ENCODE measurements around the gene GNB1. TPM values are rescaled to one million over a fixed set of nuclear protein-coding genes. Genes with fewer than 3 reads are reported as not detected.

The GNB1 gene
- total RNA-seq, 1 donor from 2014 or later: 427 TPM

DNA sequence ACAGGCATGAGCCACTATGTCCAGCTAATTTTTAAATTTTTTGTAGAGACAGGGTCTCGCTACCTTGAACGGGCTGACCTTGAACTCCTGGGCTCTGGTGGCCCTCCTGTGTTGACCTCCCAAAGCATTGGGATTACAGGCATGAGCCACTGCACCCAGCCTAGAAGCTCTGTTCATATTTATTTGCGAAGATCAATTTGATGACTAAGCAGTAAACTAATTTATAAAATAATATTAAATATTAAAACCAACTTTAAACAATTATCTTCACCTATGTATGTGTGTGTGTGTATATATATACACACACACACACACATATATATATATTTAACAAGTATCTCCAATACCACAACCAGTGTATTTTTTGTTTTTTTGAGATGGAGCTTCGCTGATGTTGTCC lies 117.0 kb downstream of the GNB1 start:
- Mint-ChIP-seq H3K4me1 (ENCODE audit: unreplicated experiment) (peaks cover 15% of the 10 kb centered on the region), H3K9me3 (ENCODE audit: unreplicated experiment) (no peaks in the 10 kb centered on the region), H3K27ac (ENCODE audit: unreplicated experiment) (no peak overlapping the region), H3K36me3 (ENCODE audit: low read depth, unreplicated experiment) (peaks cover 8% of the 10 kb centered on the region), H3K4me3 (ENCODE audit: unreplicated experiment) (no peak overlapping the region), H3K27me3 (ENCODE audit: unreplicated experiment) (peaks cover 6% of the 10 kb centered on the region)
- DNase-seq (ENCODE audit: low spot score): no peak
- TF ChIP-seq, protein P1, sequence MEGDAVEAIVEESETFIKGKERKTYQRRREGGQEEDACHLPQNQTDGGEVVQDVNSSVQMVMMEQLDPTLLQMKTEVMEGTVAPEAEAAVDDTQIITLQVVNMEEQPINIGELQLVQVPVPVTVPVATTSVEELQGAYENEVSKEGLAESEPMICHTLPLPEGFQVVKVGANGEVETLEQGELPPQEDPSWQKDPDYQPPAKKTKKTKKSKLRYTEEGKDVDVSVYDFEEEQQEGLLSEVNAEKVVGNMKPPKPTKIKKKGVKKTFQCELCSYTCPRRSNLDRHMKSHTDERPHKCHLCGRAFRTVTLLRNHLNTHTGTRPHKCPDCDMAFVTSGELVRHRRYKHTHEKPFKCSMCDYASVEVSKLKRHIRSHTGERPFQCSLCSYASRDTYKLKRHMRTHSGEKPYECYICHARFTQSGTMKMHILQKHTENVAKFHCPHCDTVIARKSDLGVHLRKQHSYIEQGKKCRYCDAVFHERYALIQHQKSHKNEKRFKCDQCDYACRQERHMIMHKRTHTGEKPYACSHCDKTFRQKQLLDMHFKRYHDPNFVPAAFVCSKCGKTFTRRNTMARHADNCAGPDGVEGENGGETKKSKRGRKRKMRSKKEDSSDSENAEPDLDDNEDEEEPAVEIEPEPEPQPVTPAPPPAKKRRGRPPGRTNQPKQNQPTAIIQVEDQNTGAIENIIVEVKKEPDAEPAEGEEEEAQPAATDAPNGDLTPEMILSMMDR (IDR thresholded peaks at IDR 0.05; ENCODE audit: unreplicated experiment): no peak

GRCh38 chr1:1771096-1771495 lies 119.8 kb downstream of the GNB1 start:
- H3K27ac Mint-ChIP-seq (ENCODE audit: unreplicated experiment): no peak overlapping the region

GRCh38 chr1:1770102-1770501 lies 120.8 kb downstream of the GNB1 start:
- peaks cover 13% of the 10 kb centered on the region for H3K36me3 Mint-ChIP-seq (ENCODE audit: low read depth, unreplicated experiment)
- H3K4me1 Mint-ChIP-seq (ENCODE audit: unreplicated experiment): no peaks in the 10 kb centered on the region
- no peaks in the 10 kb centered on the region for H3K9me3 Mint-ChIP-seq (ENCODE audit: unreplicated experiment)
- TF ChIP-seq, protein P1 (IDR thresholded peaks at IDR 0.05; ENCODE audit: unreplicated experiment): no peak
- no peak overlapping the region for H3K27ac Mint-ChIP-seq (ENCODE audit: unreplicated experiment)
- no peaks in the 10 kb centered on the region for H3K27me3 Mint-ChIP-seq (ENCODE audit: unreplicated experiment)
- DNase-seq (ENCODE audit: low spot score): no peak
- H3K4me3 Mint-ChIP-seq (ENCODE audit: unreplicated experiment): no peak overlapping the region

More at GRCh38 chr1:1771096-1771495, 119.8 kb downstream of the GNB1 start:
- peaks cover 6% of the 10 kb centered on the region for H3K4me1 Mint-ChIP-seq (ENCODE audit: unreplicated experiment)
- TF ChIP-seq, protein P1 (IDR thresholded peaks at IDR 0.05; ENCODE audit: unreplicated experiment): no peak
- DNase-seq (ENCODE audit: low spot score): no peak
- H3K36me3 Mint-ChIP-seq (ENCODE audit: low read depth, unreplicated experiment): peaks cover 13% of the 10 kb centered on the region
- peak overlapping the region; percentile 3 for H3K4me3 Mint-ChIP-seq (ENCODE audit: unreplicated experiment)
- H3K9me3 Mint-ChIP-seq (ENCODE audit: unreplicated experiment): no peaks in the 10 kb centered on the region
- peaks cover 2% of the 10 kb centered on the region for H3K27me3 Mint-ChIP-seq (ENCODE audit: unreplicated experiment)

- H3K27ac Mint-ChIP-seq (ENCODE audit: unreplicated experiment): no peak overlapping the region
- no peaks in the 10 kb centered on the region for H3K27me3 Mint-ChIP-seq (ENCODE audit: unreplicated experiment)
- peaks cover 17% of the 10 kb centered on the region for H3K36me3 Mint-ChIP-seq (ENCODE audit: low read depth, unreplicated experiment)
- TF ChIP-seq, protein P1 (IDR thresholded peaks at IDR 0.05; ENCODE audit: unreplicated experiment): no peak
- H3K9me3 Mint-ChIP-seq (ENCODE audit: unreplicated experiment): no peaks in the 10 kb centered on the region
- no peak for DNase-seq (ENCODE audit: low spot score)
- no peaks in the 10 kb centered on the region for H3K4me1 Mint-ChIP-seq (ENCODE audit: unreplicated experiment)
- no peak overlapping the region for H3K4me3 Mint-ChIP-seq (ENCODE audit: unreplicated experiment)
Measured at GRCh38 chr1:1768249-1768992, 122.5 kb downstream of the GNB1 start.

GRCh38 chr1:1764876-1765470 lies 125.9 kb downstream of the GNB1 start:
- no peaks in the 10 kb centered on the region for H3K4me1 Mint-ChIP-seq (ENCODE audit: unreplicated experiment)
- peaks cover under 1% of the 10 kb centered on the region for H3K27me3 Mint-ChIP-seq (ENCODE audit: unreplicated experiment)
- peaks cover 23% of the 10 kb centered on the region for H3K36me3 Mint-ChIP-seq (ENCODE audit: low read depth, unreplicated experiment)
- no peaks in the 10 kb centered on the region for H3K9me3 Mint-ChIP-seq (ENCODE audit: unreplicated experiment)
- DNase-seq (ENCODE audit: low spot score): no peak
- no peak overlapping the region for H3K4me3 Mint-ChIP-seq (ENCODE audit: unreplicated experiment)
- H3K27ac Mint-ChIP-seq (ENCODE audit: unreplicated experiment): no peak overlapping the region
- TF ChIP-seq, protein P1 (IDR thresholded peaks at IDR 0.05; ENCODE audit: unreplicated experiment): no peak

Measured in endothelial cell (in vitro differentiated cells).